ENCODE results near the gene ADIRF.

DNA sequence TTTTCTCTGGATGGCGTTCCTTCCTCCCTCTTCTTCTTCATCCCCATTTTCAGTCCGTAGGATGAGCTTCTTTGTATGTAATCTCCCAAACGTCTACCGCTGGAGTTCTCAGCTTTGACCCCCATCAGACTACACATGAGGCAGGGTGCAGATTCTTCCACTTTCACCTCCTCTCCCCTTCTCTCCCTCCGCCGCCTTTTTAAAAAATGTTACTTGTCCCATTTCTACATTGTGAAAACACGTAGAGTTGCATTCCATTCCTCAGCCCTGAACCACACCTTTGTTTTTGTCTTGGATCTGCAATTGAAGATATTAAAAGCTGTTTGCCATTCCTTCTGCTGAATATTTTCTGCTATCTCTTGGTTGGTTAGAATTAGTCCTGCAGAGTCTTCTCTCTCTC lies 6.2 kb downstream of the ADIRF start:
- TF ChIP-seq, protein P1, sequence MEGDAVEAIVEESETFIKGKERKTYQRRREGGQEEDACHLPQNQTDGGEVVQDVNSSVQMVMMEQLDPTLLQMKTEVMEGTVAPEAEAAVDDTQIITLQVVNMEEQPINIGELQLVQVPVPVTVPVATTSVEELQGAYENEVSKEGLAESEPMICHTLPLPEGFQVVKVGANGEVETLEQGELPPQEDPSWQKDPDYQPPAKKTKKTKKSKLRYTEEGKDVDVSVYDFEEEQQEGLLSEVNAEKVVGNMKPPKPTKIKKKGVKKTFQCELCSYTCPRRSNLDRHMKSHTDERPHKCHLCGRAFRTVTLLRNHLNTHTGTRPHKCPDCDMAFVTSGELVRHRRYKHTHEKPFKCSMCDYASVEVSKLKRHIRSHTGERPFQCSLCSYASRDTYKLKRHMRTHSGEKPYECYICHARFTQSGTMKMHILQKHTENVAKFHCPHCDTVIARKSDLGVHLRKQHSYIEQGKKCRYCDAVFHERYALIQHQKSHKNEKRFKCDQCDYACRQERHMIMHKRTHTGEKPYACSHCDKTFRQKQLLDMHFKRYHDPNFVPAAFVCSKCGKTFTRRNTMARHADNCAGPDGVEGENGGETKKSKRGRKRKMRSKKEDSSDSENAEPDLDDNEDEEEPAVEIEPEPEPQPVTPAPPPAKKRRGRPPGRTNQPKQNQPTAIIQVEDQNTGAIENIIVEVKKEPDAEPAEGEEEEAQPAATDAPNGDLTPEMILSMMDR (IDR thresholded peaks at IDR 0.05), result no peak
- TF ChIP-seq POLR2A (IDR thresholded peaks at IDR 0.05) (no peak), EP300 (IDR thresholded peaks at IDR 0.05) (no peak), POLR2AphosphoS5 (IDR thresholded peaks at IDR 0.05) (no peak)
